Measurements from ENCODE around the gene ARHGEF7. TPM values are rescaled to one million over a fixed set of nuclear protein-coding genes. Genes with fewer than 3 reads are reported as not detected.

Gene ARHGEF7
- total RNA-seq, 1 experiment from 2014 or later: 100 TPM

DNA sequence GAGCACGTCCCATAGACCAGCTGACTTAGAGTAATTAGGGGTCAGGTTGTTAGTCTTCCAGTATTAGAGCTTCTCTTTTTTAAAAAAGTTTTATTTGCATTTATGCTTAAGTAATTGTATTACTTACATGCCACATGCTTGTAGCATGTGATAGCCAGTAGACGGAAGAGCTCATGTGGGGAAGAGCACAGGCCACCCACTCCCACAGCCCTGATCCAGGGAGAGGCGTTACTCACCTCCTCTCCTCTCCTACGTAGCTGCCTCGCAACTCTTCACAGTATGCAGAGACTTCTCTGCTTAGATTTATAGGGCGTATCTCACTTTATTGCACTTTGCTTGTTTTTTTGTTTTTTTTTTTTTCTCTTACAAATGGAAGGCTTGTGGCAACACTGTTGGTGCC is 110.1 kb downstream of the ARHGEF7 start:
- no peak overlapping the region for H3K4me2 ChIP-seq (ENCODE audit: low read depth, low read length, poor library complexity, severe bottlenecking)
- H3K36me3 ChIP-seq (ENCODE audit: insufficient read depth, low read length): peaks cover 20% of the 10 kb centered on the region; the same call in 1 of the 2 replicates

DNA sequence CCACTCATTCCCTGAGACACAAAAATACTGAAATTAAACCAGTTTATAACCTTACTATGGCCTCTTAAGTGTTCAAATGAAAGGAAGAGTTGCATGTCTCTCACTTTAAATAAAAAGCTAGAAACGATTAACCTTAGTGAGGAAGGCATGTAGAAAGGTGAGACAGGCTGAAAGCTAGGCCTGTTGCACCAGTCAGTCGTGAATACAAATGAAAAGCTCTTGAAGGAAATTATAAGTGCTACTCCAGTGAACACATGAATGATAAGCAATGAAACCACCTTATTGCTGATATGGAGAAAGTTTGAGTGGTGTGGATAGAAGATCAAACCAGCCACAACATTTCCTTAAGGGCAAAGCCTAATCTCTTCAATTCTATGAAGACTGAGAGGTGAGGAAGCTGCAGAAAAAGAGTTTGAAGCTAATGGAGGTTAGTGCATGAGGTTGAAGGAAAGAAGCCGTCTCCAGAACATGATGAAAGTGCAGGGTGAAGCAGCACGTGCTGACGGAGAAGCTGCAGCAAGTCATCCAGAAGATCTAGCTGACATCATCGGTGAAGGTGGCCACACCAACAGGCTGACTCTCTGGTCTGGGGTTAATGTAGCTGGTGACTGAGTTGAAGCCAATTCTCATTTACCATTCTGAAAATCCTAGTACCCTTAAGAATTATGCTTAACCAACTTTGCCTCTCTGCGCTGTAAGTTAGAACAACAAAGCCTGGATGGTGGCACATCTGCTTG is 110.9 kb downstream of the ARHGEF7 start:
- peaks cover 90% of the 10 kb centered on the region for H3K79me2 ChIP-seq (ENCODE audit: low read length)
- H3K27me3 ChIP-seq (ENCODE audit: low read length): no peaks in the 10 kb centered on the region
- H3K36me3 ChIP-seq (ENCODE audit: insufficient read depth, low read length): peaks cover 23% of the 10 kb centered on the region; the same call in 1 of the 2 replicates
- H2AFZ ChIP-seq (ENCODE audit: low read length): no peak overlapping the region
- peaks cover 6% of the 10 kb centered on the region for H3K4me1 ChIP-seq (ENCODE audit: low read length)
- H3K27ac ChIP-seq (ENCODE audit: low read length): no peak overlapping the region
- H3K4me3 ChIP-seq (ENCODE audit: low read length): no peak overlapping the region
- no peak for DNase-seq
- no peaks in the 10 kb centered on the region for H3K9me3 ChIP-seq (ENCODE audit: low read length)
- no peaks in the 10 kb centered on the region for H3K9me2 ChIP-seq (replicated peaks; ENCODE audit: insufficient read depth, low read length)
- H4K20me1 ChIP-seq (ENCODE audit: insufficient read depth, low read depth, low read length): peaks cover 12% of the 10 kb centered on the region; the same call in 1 of the 2 replicates
- no peak overlapping the region for H3K4me2 ChIP-seq (ENCODE audit: low read depth, low read length, poor library complexity, severe bottlenecking)
- no peak overlapping the region for H3K9ac ChIP-seq (ENCODE audit: low read length)

More for the DNA sequence above, 110.1 kb downstream of the ARHGEF7 start:
- Histone ChIP-seq H3K79me2 (ENCODE audit: low read length) (peaks cover 87% of the 10 kb centered on the region), H4K20me1 (ENCODE audit: insufficient read depth, low read depth, low read length) (0 out of 2 replicates have a peak, but pooled peaks cover 12% of the 10 kb centered on the region), H3K27me3 (ENCODE audit: low read length) (no peaks in the 10 kb centered on the region), H3K4me1 (ENCODE audit: low read length) (peaks cover 6% of the 10 kb centered on the region), H2AFZ (ENCODE audit: low read length) (no peak overlapping the region), H3K4me3 (ENCODE audit: low read length) (no peak overlapping the region), H3K9me2 (replicated peaks; ENCODE audit: insufficient read depth, low read length) (no peaks in the 10 kb centered on the region), H3K9ac (ENCODE audit: low read length) (no peak overlapping the region), H3K9me3 (ENCODE audit: low read length) (no peaks in the 10 kb centered on the region), H3K27ac (ENCODE audit: low read length) (no peak overlapping the region)
- DNase-seq: no peak

GRCh38 chr13:111227405-111227804 is 112.3 kb downstream of the ARHGEF7 start:
- Histone ChIP-seq H3K9me2 (replicated peaks; ENCODE audit: insufficient read depth, low read length) (no peaks in the 10 kb centered on the region), H2AFZ (ENCODE audit: low read length) (no peak overlapping the region), H3K9ac (ENCODE audit: low read length) (no peak overlapping the region), H4K20me1 (ENCODE audit: insufficient read depth, low read depth, low read length) (peaks cover 21% of the 10 kb centered on the region), H3K79me2 (ENCODE audit: low read length) (peaks cover 98% of the 10 kb centered on the region), H3K27ac (ENCODE audit: low read length) (no peak overlapping the region), H3K4me2 (ENCODE audit: low read depth, low read length, poor library complexity, severe bottlenecking) (no peak overlapping the region), H3K4me1 (ENCODE audit: low read length) (peaks cover 6% of the 10 kb centered on the region), H3K36me3 (ENCODE audit: insufficient read depth, low read length) (peaks cover 23% of the 10 kb centered on the region; the same call in 1 of the 2 replicates), H3K27me3 (ENCODE audit: low read length) (no peaks in the 10 kb centered on the region), H3K9me3 (ENCODE audit: low read length) (no peaks in the 10 kb centered on the region), H3K4me3 (ENCODE audit: low read length) (no peak overlapping the region)
- DNase-seq: no peak

DNA sequence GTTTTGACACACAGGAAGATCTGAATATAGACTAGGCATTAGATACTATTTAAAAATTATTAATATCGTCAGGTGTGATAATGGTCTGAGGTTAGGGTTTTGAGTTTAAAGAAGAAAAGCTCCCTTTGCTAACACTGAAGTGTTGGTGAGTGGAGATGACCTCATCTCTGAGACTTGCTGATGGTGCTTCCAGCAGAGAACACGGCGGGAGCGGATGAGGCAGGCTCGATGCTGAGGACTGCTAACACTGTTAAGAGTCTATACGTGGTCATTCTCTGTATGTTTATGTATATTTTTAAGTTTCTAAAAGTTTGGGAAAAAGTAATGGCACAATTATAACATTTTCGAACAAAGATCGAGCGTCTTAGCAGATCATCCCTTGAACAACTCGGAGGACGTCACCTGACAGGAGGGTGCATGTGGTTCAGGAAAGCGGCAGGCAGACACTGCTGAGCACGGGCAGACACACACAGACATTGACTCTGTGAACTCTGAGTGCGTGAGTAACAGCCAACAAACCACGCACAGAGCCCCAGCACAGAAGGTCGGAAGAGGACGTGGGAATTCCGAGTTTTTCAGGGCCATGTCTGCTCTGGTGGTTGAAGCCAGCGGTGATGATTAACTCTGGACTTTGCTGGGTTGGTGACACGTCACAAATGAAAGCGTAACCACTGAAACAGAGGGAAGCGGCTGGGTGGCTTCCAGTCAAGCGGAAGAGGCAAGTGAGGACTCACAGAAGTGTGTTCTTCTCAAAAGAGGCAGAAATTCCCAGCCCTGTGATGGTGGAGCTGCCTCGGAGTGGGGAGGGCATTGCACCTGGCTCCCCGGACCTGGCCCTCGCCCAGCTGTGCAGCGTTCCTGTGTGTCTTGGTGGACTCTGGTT is 113.4 kb downstream of the ARHGEF7 start:
- no peak for DNase-seq
- Histone ChIP-seq H4K20me1 (ENCODE audit: insufficient read depth, low read depth, low read length) (peaks cover 21% of the 10 kb centered on the region), H3K9me2 (replicated peaks; ENCODE audit: insufficient read depth, low read length) (no peaks in the 10 kb centered on the region), H2AFZ (ENCODE audit: low read length) (no peak overlapping the region), H3K36me3 (ENCODE audit: insufficient read depth, low read length) (peaks cover 23% of the 10 kb centered on the region; the same call in 1 of the 2 replicates), H3K9me3 (ENCODE audit: low read length) (no peaks in the 10 kb centered on the region), H3K4me1 (ENCODE audit: low read length) (no peaks in the 10 kb centered on the region), H3K79me2 (ENCODE audit: low read length) (peaks cover 98% of the 10 kb centered on the region), H3K9ac (ENCODE audit: low read length) (no peak overlapping the region), H3K4me2 (ENCODE audit: low read depth, low read length, poor library complexity, severe bottlenecking) (no peak overlapping the region), H3K4me3 (ENCODE audit: low read length) (no peak overlapping the region), H3K27ac (ENCODE audit: low read length) (no peak overlapping the region), H3K27me3 (ENCODE audit: low read length) (no peaks in the 10 kb centered on the region)

GRCh38 chr13:111230385-111230930 is 115.3 kb downstream of the ARHGEF7 start:
- H3K79me2 ChIP-seq (ENCODE audit: low read length): peaks cover 98% of the 10 kb centered on the region
- no peak overlapping the region for H2AFZ ChIP-seq (ENCODE audit: low read length)
- H3K4me2 ChIP-seq (ENCODE audit: low read depth, low read length, poor library complexity, severe bottlenecking): no peak overlapping the region
- no peak overlapping the region for H3K9ac ChIP-seq (ENCODE audit: low read length)
- peaks cover 26% of the 10 kb centered on the region for H3K36me3 ChIP-seq (ENCODE audit: insufficient read depth, low read length)
- H3K27me3 ChIP-seq (ENCODE audit: low read length): no peaks in the 10 kb centered on the region
- H3K27ac ChIP-seq (ENCODE audit: low read length): no peak overlapping the region
- no peaks in the 10 kb centered on the region for H3K4me1 ChIP-seq (ENCODE audit: low read length)
- peaks cover 12% of the 10 kb centered on the region for H4K20me1 ChIP-seq (ENCODE audit: insufficient read depth, low read depth, low read length)
- no peaks in the 10 kb centered on the region for H3K9me3 ChIP-seq (ENCODE audit: low read length)
- no peaks in the 10 kb centered on the region for H3K9me2 ChIP-seq (replicated peaks; ENCODE audit: insufficient read depth, low read length)
- H3K4me3 ChIP-seq (ENCODE audit: low read length): no peak overlapping the region
- no peak for DNase-seq

DNA sequence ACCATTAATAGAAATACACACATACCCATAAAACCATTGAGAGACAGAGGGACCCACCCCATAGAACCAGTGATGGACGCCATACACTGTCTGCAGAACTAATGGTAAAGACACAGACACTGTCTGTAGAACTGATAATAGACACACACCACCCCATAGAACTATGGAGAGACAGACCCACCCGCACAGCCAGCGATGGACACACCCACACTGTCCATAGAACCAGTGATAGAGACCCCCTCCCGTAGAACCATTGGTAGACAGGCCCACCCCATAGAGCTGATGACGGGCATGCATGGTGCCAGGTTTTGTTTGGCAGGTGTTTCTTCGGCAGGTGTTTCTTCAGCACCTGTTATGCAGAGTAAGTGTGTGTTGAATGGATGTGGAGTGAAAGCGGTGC is 117.1 kb downstream of the ARHGEF7 start:
- peaks cover 12% of the 10 kb centered on the region for H4K20me1 ChIP-seq (ENCODE audit: insufficient read depth, low read depth, low read length)
- H3K79me2 ChIP-seq (ENCODE audit: low read length): peaks cover 98% of the 10 kb centered on the region
- no peaks in the 10 kb centered on the region for H3K9me2 ChIP-seq (replicated peaks; ENCODE audit: insufficient read depth, low read length)
- no peak overlapping the region for H3K27ac ChIP-seq (ENCODE audit: low read length)
- H3K36me3 ChIP-seq (ENCODE audit: insufficient read depth, low read length): peaks cover 27% of the 10 kb centered on the region
- no peaks in the 10 kb centered on the region for H3K27me3 ChIP-seq (ENCODE audit: low read length)
- H2AFZ ChIP-seq (ENCODE audit: low read length): no peak overlapping the region
- no peaks in the 10 kb centered on the region for H3K4me1 ChIP-seq (ENCODE audit: low read length)
- no peak overlapping the region for H3K4me2 ChIP-seq (ENCODE audit: low read depth, low read length, poor library complexity, severe bottlenecking)
- no peak overlapping the region for H3K9ac ChIP-seq (ENCODE audit: low read length)
- DNase-seq: no peak
- H3K9me3 ChIP-seq (ENCODE audit: low read length): no peaks in the 10 kb centered on the region
- no peak overlapping the region for H3K4me3 ChIP-seq (ENCODE audit: low read length)

DNA sequence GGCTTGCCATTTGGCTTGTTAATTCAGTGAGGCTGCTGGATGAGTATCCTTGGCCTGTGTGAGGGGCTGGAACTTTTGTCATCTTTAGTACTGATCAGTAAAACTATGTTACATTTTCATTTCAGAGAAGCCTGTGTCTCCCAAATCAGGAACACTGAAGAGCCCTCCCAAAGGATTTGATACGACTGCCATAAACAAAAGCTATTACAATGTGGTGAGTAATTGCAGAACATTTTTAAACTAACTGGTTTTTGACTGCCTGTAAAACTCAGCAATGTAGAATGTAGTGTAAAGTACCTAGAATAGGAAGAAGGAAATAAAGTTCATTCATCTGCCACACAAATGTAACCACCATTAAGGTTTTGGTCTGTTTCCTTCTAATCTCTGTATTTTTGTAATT is 118.0 kb downstream of the ARHGEF7 start:
- H3K9me2 ChIP-seq (replicated peaks; ENCODE audit: insufficient read depth, low read length): no peaks in the 10 kb centered on the region
- H4K20me1 ChIP-seq (ENCODE audit: insufficient read depth, low read depth, low read length): peaks cover 12% of the 10 kb centered on the region
- H3K79me2 ChIP-seq (ENCODE audit: low read length): peaks cover 98% of the 10 kb centered on the region
- no peaks in the 10 kb centered on the region for H3K9me3 ChIP-seq (ENCODE audit: low read length)
- H3K4me2 ChIP-seq (ENCODE audit: low read depth, low read length, poor library complexity, severe bottlenecking): no peak overlapping the region
- H3K9ac ChIP-seq (ENCODE audit: low read length): no peak overlapping the region
- no peaks in the 10 kb centered on the region for H3K4me1 ChIP-seq (ENCODE audit: low read length)
- no peaks in the 10 kb centered on the region for H3K27me3 ChIP-seq (ENCODE audit: low read length)
- H3K36me3 ChIP-seq (ENCODE audit: insufficient read depth, low read length): peaks cover 20% of the 10 kb centered on the region
- H3K4me3 ChIP-seq (ENCODE audit: low read length): no peak overlapping the region
- no peak for DNase-seq
- H3K27ac ChIP-seq (ENCODE audit: low read length): no peak overlapping the region
- no peak overlapping the region for H2AFZ ChIP-seq (ENCODE audit: low read length)

Data from Karpas-422 (cell line).